Fibroblast of skin of left quadriceps (primary cell): Measurements from ENCODE around the gene DGCR6.
"Not testable (repeated sequence)": the region's sequence is repeated elsewhere in the genome, so short reads cannot be mapped to it uniquely, and the experiment has no call there.

Experiments used
- DNase-seq, 2 experiments: peaks; one replicate each; pipeline ENCODE4 v3.0.0-alpha.2; 2013; ENCODE audit warnings: low read depth in 2 of 2

Gene DGCR6

DNA sequence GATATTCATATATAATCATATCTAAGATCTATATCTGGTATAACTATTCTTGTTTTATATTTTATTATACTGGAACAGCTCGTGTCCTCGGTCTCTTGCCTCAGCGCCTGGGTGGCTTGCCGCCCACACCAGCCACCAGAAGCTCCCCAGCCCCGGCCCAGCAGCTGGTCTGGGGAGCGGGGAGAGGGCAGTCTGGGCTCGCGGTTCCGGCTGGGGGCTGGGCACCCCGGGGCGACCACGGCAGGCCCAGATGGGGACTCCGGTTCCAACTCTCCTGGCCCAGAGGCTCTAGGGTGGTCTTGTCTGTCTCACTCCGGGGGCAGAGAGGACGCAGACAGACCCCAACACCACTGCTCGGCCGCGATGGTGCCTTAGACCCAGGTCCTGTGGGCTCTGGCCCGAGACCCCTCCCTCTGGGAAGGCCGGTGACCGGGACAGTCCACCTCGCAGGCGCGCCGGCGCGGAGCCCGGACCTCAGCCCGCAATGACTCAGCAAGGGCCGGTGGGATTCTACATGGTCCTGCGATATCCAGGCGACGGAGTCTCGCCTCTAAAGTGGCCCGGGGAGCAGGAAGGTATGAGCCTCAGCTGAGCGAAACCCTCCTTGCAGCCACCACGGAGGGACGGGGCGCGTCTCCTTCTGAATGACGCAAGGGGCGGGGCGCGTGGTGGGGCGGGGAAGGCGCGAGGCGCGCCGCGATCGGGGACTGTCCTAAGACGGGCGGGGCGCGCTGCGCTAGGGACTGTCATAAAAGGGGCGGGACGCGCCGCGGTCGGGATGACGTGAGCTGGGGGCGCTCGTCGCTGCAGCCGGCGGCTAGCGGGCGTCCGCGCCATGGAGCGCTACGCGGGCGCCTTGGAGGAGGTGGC, at the start of gene DGCR6:
Gene DGCR6, plus strand, starts transcription at position 781 of the 870 bp plus-strand sequence. Its CDS starts 55 bp downstream, at position 836.
- no peak for DNase-seq

DNA sequence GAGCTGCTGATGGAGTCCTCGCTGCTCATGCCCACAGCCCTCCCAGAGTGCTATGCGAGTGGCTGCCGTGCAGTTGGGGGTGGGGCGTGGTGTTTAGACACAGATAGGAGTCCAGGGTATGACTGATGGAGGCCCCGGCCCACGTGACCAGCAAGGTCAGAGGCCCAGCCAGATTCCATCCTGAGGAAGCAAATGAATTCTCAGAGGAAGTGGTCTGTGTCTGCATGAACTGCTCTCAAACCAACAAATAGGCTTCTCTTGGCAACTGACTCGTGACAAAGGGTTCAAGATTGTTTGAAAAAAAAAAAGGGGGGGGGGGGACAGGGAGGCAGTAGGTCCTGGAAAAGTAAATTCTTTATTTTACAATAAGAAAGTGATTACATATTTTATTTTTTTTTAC, 46.8 kb upstream of the DGCR6 start:
- not testable (repeated sequence) for DNase-seq

DNA sequence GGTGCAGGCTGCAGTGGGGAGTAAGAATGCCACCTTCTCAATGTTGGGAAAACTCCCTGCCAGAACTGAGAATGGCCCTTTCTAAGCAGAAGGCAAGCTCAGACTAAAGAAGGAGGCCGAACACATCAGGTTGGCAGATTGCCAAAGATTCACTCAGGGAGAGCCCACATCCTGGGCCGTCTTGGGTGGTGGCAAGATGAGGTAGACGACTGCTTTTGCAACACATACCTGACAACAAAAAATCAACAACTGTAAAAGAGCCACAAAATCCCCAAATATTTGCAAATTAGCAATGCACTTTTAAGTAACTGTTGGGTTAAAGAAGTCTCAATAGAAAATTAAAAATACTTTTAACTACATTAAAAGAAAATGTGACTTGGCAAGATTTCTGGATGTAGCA, 24.9 kb upstream of the DGCR6 start:
- DNase-seq, result not testable (repeated sequence)

DNA sequence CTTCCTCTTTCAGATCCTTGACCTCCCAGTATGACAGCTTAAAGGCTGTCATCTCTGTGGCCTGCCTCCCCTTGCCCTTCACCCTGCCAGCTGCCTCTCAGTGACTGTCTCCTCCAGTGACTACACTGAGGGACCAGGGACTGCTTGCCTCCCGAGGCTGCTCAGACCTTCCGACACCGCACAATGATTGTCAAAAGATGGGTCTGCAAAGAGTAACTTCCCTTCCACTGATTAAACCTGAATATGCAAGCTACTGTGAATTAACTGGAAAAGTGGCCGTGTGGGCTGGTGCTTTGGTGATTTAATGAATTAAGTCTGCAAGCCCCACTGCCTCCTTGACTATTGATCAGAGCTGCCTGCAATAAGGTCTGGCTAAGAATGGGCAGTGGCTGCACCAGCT, 21.7 kb upstream of the DGCR6 start:
- DNase-seq, result not testable (repeated sequence)

DNA sequence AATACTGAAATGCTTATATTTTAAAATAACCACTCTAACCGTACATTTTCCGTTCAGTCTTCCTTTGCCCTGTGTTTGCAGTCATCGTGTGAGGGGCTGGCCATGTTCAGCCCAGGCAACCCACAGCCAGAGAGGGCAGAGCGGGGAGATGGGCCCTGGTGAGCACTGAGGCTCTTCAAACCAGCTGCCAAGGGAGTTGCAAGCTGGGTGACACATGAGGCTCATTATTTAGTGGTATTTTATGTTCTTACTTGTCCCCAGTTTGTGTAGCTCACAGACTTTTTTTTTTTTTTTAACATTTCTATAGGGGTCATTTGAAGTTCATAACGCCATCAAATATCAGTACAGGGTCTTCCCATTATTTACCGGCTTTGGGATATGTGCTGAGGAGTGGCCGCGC, 18.0 kb upstream of the DGCR6 start:
- no peak for DNase-seq

DNA sequence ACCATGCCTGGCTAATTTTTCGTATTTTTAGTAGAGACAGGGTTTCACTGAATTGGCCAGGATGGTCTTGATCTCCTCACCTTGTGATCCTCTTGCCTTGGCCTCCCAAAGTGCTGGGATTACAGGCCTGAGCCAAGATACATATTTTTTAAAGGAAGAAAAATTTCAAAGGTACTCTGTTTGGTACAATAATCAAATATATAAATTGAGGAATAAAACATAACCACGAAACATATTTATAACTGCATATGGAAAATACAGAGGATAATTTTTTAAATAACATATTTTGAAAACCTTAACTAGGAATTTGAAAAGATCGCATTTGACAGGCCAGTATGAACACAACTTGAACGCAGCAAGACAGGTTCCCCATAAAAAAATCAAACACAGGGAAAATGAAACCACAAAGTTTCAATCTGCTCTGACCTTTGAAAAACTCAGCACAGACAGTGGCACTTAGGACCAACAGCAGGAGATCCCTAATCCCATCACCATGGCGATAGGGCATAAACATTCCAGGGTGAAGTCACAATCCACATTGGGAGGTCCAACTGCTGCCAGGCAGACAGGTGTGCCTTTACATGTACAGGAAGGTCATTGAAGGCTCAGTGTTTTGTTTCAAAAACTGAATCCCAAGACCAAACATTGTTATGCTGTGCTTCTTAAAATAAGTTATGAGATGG, 15.5 kb upstream of the DGCR6 start:
- DNase-seq, result not testable (repeated sequence)

DNA sequence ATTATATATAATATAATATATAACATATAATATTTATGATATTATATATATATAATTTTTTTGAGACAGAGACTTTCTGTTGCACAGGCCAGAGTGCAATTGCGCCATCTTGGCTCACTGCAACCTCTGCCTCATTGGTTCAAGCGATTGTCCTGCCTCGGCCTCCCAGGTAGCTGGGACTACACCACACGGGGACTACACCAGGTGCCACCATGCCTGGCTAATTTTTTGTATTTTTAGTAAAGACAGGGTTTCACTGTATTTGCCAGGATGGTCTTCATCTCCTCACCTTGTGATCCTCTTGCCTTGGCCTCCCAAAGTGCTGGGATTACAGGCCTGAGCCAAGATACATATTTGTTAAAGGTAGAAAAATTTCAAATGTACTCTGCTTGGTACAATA, 12.3 kb upstream of the DGCR6 start:
- not testable (repeated sequence) for DNase-seq

DNA sequence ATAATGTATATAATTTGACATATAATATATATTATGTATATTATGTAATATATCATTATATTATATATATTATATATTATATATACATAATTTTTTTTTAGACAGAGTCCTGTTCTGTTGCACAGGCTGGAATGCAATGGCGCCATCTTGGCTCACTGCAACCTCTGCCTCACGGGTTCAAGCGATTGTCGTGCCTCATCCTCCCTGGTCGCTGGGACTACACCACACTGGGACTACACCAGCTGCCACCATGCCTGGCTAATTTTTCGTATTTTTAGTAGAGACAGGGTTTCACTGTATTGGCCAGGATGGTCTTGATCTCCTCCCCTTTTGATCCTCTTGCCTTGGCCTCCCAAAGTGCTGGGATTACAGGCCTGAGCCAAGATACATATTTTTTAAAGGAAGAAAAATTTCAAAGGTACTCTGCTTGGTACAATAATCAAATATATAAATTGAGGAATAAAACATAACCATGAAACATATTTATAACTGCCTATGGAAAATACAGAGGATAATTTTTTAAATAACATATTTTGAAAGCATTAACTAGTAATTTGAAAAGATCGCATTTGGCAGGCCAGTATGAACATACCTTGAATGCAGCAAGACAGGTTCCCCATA, 10.0 kb upstream of the DGCR6 start:
- DNase-seq, result not testable (repeated sequence)

DNA sequence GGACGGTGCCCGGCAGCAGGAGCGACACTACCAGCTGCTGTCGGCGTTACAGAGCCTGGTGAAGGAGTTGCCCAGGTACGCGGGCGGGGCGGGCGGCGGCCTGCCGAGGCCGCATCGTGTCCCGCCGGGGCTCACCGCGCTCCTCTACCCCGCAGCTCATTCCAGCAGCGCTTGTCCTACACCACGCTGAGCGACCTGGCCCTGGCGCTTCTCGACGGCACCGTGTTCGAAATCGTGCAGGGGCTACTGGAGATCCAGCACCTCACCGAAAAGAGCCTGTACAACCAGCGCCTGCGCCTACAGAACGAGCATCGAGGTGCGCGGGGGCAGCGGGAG, 258 bp downstream of the DGCR6 start:
- DNase-seq, result not testable (repeated sequence)

DNA sequence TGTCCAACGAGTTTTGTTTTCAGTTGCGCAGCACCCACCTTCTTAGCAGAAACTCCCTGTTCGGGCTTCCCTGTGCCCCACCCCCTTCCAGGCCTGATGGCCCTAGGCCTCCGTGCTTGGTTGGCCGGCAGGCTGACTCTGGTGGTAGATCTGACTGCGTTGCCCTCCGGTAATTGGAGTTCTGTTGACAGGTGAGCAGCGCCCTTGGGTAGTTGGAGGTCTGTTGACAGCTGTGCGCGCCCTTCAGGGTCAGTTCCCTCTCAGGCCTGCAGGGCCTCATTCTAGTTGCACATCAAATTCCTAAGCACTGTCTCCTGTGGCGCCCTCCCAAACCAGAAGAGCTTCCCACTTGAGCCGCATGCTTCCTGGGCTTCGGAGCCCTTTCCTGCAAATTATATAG, 776 bp downstream of the DGCR6 start:
- DNase-seq, result no peak

DNA sequence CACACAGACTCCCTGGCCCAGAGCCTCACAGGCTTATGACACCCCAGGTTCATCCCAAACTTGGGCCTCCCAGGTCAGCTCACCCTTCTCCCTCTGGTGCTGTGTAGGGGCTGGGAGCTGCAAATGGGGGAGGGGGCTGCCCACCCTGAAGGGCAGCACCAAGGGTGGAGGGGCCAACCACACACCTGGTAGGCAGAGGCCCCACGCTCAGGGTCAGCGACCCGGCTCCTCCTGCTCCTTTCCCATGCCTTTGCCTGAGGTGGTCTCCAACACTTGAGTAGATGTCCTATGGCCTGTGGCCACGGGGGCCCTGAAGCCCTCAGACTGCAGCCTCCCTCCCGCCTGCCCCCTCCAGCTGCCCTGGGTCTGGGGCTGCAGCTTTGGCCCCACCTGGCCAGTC, 3.4 kb downstream of the DGCR6 start:
- DNase-seq, result no peak

DNA sequence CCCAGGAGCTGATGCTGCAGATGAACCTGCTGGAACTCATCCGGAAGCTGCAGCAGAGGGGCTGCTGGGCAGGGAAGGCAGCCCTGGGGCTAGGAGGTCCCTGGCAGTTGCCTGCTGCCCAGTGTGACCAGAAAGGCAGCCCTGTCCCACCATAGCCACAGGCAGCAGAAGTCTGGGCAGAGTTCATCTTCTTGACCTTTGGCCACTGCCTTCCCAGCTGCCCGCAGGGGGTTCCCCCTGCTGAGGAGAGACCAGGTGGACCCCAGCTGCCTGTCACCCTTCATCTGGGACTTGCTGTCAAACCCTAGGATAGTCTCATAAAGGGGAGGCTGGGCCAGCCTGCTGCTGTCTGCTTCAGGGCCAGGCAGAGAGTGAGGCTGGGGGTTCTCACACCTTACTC, 5.4 kb downstream of the DGCR6 start:
- not testable (repeated sequence) for DNase-seq

DNA sequence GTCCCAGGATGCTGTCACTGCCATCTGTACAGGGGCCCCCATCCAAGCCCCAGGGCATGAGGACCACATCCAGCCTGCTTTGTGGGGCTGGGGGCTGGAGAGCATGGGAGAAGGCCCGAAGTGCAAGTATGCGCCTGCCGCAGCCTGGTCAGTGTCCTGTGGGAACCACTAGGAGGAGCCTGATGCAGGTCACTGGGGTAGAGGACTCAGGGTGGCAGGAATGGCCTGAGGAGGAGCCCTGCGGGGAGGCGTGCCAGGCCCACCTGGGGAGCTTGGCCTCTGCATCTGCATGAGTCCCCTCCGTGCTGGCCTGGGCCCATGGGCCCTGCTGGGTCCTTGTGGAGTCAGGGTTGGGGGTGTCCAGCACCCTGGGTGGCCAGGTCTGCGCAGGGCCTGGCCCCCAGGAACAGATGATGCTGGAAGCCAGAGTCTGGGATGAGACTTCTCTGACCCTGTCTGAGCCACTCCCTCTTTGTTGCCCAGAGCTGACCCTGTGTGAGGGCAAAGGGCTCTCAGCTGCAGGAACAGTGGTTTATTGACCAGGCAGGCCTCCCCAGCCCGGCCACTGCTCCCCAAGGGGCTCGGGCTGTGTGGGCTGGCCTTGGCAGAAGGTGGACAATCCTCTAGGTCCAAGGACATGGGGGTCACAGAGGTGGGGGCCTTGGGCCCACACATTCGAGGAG, 6.3 kb downstream of the DGCR6 start:
- not testable (repeated sequence) for DNase-seq

DNA sequence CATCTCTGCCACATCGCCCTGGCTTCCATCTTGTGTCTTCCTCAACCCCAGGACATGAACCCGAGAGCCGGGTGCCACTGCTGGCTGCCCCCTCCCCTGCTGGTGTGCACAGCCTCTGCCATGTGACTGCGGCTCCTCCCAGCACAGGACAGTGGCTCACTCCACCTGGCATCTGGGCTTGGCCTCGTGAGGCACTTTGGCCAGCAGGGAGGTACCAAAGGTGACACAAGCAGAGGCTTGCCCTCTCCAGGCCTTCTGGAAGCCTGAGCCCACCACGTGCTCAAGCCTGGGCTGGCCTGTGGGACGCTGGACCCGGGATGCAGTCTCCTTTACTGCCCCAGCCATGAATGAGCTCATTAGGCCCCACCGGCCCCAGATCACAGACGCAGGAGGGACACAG, 8.4 kb downstream of the DGCR6 start:
- not testable (repeated sequence) for DNase-seq

DNA sequence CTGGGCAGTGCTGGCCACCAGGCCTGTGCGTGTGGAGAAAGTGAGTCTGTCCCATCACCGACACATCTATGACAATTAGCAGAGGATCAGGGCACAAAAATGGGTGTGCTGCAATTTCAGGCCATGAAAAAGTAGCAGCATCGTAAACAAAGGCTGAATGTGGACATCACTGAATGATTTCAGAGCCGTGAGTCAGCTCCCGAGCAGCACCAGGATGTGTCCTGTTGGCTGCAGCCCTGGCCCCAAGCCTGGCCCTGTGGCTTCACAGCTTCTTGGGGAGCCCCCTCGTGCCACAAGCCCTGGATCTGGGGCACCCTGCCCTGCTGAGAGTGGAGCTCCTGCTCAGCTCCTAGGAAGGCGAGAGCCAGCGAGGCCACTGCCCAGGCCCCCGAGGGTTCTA, 9.4 kb downstream of the DGCR6 start:
- DNase-seq, result not testable (repeated sequence)

DNA sequence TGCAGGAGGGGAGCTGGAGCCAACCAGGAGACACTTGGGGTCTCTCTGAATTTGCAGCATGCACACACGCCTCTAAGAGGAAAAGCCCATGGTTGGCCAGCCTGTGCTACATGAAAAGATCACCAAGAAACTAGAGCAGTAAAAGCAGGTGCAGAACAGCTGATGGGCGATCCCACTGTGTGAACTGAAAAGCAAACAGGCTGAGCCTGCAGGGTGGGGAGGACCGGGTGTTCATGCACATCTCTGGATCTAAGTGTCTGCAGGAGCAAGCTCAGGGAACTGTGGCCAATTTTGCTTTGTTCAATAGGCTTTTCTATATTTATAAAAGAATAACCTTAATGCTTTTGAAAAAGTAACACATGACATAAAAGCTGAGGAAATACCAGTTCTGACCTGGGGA, 11.7 kb downstream of the DGCR6 start:
- not testable (repeated sequence) for DNase-seq

DNA sequence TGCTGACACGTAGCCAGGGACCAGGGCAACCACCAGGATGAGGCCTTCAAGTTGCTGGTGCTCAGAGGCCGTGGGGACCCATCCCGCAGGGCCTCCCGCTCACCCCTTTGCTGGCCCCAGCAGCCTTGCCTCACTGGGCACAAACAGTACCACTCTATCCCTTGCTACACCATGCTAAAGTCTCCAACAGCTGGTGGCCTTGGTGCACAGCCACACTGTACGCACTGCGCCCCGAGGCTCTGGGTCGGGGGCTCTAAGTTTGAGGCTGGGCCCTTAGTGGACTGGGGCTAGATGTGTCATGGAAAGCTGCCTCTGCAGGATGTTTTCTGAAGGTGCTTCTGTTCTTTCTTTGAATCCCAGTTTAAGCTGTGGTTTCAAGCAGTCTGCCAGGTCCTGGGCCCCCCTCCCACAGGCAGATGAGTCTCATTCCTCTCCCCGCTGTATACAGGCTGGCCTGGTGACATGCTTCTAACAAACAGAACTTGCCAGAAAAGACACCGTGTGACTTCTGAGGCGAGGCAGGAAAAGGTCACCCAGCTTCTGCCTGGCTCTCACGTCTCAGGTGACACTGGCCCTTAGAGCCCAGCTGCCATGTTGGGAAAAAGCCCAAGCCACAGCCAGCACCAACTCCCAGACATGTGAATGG, 14.3 kb downstream of the DGCR6 start:
- DNase-seq, result not testable (repeated sequence)

DNA sequence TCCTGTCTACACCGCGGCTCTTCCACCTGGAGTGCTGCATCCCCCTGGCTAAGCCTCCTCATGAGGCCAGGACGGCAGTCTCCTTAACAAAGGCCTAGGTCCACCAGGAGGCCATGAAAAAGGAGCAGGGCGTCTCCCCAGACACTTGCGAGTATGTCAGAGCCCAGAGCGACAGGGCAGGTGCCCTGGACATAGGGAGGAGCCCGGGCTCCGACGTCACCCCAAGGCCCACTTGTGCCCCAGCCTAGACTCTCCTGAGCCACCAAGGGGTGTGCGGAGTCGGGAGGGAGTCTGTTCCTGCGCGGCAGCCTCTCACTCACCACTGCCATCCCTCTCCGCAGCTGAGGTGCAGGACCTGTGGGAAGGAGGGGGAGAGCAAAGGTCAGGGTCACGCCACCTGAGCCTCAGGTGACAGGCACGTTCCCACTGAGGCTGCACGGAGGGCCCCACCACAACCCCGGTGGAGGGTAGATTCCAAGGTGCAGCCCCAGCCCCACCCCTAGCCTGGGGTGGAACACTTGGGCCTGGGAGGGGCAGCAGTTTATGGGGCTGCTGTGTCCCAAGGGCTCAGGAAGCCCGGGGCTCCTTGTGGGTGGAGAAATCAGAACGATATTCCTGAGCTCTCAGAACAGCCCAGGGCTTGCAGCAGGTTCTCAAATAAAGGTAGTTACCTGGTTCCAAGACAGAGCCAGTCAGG, 19.4 kb downstream of the DGCR6 start:
- DNase-seq, result no peak

DNA sequence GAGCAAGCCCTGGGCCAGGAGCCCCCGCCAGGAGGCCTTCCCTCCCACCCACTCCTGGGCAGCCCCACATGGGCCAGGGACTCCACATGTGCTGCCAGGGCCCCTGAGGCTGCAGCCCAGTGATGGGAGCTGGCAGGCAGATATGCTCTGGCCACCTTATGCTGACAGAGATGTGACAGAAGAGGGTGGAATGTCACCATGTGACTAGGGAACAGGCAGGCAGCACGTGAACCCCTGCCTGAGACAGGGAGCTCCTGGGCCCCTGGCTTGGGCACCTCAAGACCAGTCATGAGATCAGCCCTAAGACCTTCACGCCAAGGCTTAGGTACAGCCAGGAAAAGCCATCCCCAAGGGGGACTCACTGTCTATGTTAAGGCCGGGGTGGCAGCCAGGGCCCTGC, 20.9 kb downstream of the DGCR6 start:
- no peak for DNase-seq

DNA sequence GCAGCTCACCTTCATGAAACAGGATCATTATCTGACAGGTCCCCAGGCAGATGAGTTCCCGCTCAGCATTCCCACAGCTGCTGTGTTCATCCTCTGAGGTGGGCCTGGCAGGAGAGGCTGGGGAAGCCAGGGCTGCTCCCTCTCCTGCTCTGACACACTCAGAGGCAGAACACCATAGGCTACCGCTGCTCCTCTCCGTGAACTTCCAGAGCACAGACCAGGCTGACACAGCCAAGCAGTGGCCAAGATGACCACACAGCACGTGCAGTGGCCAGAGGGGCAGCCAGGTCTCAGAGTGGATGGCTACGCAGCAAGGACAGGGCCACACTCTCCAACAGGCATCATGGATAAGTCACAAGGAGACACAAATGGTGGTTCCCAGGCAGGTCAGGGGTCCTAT, 21.5 kb downstream of the DGCR6 start:
- DNase-seq, result no peak

DNA sequence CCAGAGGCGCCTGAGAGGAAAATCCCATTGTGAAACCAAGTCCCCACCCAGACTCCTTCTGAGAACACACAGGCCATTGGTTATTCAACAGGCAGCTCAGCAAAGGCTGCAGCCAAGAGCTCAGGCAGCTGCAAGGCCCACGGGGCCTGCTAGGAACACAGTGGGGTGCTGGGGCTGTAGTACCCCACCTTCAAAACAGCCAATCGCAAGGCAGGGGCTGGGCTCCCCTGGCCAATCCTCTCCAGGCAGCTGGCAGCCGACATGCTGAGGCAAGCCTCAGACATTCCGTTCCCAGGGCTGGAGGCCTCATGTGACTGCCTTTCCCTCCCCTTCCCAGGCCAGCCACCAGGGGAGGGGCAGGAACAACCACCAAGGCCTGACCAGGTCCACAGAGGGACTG, 23.3 kb downstream of the DGCR6 start:
- DNase-seq, result no peak
